SK-MEL-5 (cell line): ENCODE results near the gene RIT1. TPM values are rescaled to one million over a fixed set of nuclear protein-coding genes. Genes with fewer than 3 reads are reported as not detected.

ENCODE experiments used
- DNase-seq: peaks from one replicate; pipeline ENCODE4 v3.0.0-alpha.2; 2016; ENCODE audit warnings: low read depth, low spot score
- in situ Hi-C: cut with HindIII; loops from 2 replicates; pipeline ENCODE4 v1.10.0; 2016; ENCODE audit warnings: low sequenced_read_pairs, high pct_unique_total_duplicates, low pct_unique_long_range_greater_than_20kb
- total RNA-seq: library from RNA; depleted of rRNA; stranded (reverse); fragments of >200 nt; shearing (Covaris generic); gene quantifications from 2 replicates; pipeline ENCODE4 v1.2.3, GENCODE V29; 2014

Gene RIT1
- total RNA-seq, 1 experiment from 2014 or later = 21.6 TPM

- in situ Hi-C loops = no loop called here
- DNase-seq = no peak
Measured at GRCh38 chr1:155873860-155874259, 37.3 kb downstream of the RIT1 start.

DNA sequence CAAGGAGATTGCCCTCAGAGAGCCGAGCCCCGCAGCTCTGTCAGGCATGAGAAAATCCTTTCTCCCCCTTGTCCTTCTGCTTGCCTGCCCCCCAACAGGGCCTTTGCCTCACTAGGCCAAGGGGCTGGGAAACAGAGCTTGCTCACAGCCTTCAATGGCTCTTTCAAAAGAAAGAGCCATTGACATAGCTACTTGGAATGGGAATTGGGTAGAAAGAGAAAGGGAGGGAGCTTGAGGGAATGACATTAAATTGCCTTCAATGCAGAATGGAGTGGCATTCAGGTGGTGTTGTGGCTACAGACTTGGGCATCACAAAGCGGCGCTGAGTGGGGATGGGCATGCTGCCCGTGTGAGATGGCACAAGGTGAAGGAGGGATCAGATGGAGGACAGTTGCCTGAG lies 38.6 kb downstream of the RIT1 start:
- DNase-seq = no peak
- in situ Hi-C loops = no loop called here

- peak; percentile 21 for DNase-seq
- in situ Hi-C loops = no loop called here
Measured at GRCh38 chr1:155871390-155871789, 39.8 kb downstream of the RIT1 start.

DNA sequence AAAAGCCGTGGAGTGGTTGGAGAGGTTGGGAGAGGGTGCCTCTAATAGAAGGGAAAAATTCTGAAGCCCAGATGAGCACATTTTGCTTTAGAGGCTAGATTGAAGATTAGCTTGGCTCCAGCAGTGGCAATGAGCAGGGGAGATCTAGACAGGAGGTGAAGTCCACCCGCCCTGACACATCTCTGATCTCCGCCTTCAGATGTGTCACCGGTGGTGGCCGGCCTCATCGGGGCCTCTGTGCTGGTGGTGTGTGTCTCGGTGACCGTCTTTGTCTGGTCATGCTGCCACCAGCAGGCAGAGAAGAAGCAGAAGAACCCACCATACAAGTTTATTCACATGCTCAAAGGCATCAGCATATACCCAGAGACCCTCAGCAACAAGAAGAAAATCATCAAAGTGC lies 43.4 kb downstream of the RIT1 start:
- in situ Hi-C loops = no loop called here
- DNase-seq = no peak

DNA sequence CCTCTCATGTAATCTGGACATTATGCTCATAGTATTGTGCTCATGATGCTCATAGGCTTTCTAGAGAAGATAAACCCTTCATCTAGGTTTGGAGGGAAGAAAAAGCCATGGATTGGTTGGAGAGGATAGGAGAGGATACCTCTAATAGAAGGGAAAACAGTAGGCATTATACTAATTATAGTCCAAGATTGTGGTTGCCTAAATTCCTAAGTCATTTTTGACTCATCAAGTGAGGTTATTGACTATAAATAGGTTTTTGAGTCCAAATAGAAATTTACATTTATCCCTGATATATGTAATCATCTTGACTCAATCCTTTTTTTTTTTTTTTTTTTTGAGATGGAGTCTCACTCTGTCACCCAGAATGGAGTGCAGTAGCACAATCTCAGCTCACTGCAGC lies 46.8 kb downstream of the RIT1 start:
- DNase-seq = no peak
- in situ Hi-C loops = no loop called here

- no peak for DNase-seq
- in situ Hi-C loops = no loop called here
Measured at GRCh38 chr1:155861896-155862295, 49.3 kb downstream of the RIT1 start.

DNA sequence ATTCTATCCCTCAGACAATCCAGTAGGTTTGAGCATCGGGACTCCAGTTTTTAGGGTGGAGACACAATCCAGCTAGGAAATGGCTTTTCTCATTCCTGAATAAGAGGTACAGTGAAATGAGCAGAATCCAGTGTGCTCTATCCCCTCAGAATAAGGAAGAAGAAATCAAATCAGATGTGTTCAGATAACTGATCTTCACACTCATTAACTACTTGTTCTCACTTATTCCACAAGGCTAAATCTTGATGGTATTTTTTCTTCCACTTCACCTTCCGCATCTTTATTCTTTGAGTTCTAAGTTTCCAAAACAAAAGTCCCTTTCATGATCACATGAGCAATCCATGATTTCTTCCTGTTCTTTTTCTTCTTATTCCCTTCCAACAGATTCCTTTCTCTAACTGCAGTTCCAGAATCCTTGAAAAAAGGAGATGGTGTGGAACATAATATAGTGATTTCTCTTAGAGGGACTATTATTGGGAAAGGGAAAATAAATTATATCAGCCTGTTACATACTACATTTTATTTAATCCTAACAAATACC lies 50.1 kb downstream of the RIT1 start:
- in situ Hi-C loops = no loop called here
- peak; percentile 23 for DNase-seq

- in situ Hi-C loops = no loop called here
- peak; percentile 15 for DNase-seq
Measured at GRCh38 chr1:155859881-155860871, 51.0 kb downstream of the RIT1 start.

GRCh38 chr1:155859234-155859829 lies 51.8 kb downstream of the RIT1 start, which contains the start of gene SYT11:
TSS of gene SYT11 (plus strand) at chr1:155859567. CDS start at chr1:155859762, 195 bp downstream.
- peak; percentile 96 for DNase-seq
- in situ Hi-C loops = no loop called here

- DNase-seq = no peak
- in situ Hi-C loops = no loop called here
Measured at GRCh38 chr1:155858800-155859233, 52.3 kb downstream of the RIT1 start.

DNA sequence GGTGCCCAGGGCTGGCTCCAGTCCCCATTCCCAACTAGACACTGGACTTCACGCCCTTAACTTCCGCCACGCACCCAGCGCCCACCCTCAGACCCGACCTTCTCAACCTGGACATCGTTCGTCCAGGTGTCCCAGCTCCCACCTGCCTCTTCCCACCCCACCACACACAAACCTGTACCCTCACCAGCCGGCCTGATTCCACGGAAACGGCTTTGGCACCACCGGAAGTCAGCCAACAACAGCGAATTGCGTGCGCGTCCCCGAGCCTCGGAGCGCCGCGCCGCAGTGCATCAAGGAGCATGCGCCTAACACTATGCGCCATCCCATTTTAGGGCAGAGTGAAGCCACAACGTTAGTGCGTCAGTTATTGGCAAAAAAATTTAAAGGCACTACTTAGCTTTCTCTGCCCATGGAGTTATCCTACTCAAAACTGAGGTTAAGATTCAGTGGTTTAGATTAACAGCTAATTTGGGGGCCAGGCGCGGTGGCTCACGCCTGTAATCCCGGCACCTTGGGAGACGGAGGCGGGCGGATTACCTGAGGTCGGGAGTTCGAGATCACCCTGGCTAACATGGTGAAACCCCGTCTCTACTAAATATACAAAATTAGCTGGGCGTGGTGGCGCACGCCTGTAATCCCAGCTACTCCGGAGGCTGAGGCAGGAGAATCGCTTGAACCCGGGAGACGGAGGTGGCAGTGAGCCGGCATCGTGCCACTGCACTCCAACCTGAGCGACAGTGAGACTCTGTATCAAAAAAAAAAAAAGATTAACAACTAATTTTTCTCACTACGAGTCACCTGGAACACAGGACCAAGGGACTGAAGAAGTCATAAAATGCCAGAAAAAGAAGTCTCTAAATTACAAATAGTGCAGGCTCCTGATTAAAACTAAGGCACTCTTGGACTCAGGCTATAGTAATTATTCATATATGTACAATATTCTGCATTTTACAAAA lies 53.9 kb downstream of the RIT1 start, which contains the start of gene GON4L:
GON4L (minus strand) TSS at position 240 of the 956 bp plus-strand sequence. CDS start 3,434 bp downstream, outside the sequence.
- peak; percentile 94 for DNase-seq
- in situ Hi-C loops = no loop called here

- DNase-seq = no peak
- in situ Hi-C loops = no loop called here
Measured at GRCh38 chr1:155856257-155856974, 54.7 kb downstream of the RIT1 start.

DNA sequence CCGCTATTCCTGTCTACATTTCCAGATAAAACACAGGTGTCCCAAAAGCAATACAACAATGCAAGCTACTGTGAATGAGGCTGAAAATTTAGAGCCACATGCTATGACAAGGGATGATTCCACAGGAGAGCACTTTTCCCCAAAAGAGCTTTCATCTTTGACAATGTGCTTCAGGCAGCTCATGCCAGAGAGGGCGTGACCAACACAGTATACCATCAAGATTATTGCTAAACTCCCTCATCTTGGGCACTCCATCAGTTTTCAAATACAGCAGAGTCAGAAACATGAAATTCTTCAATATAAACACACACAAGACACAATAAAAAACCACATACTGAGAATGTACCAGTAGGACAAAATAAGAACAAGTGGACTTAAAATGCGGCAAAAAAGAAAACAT lies 60.8 kb downstream of the RIT1 start:
- no peak for DNase-seq
- in situ Hi-C loops = no loop called here

GRCh38 chr1:155847823-155848529 lies 63.2 kb downstream of the RIT1 start:
- DNase-seq = no peak
- in situ Hi-C loops = no loop called here
